Endothelial cell of umbilical vein (primary cell): ENCODE measurements around the gene PGBD5. TPM values are rescaled to one million over a fixed set of nuclear protein-coding genes. Genes with fewer than 3 reads are reported as not detected.

Source experiments
- BruUV-seq: library from RNA; stranded (reverse); fragments of 400-500 nt; replicated peaks from 2 replicates; lab custom pipeline; 2021; lab: Mats Ljungman, UMichigan
- CTCF ChIA-PET: fragments of 300-600, 350-600 bp; sonication (Branson Sonifier 250); formaldehyde crosslinking; loops from one replicate; lab custom pipeline; 2021; ENCODE audit warnings: antibody characterized with exemption, inconsistent platforms; lab: Charles Lee
- POLR2A ChIA-PET: fragments of 300-600, 350-600 bp; sonication (Branson Sonifier 250); formaldehyde crosslinking; loops from one replicate; lab custom pipeline; 2021; ENCODE audit warnings: antibody characterized with exemption, inconsistent platforms; lab: Charles Lee
- DNase-seq: peaks from one replicate; pipeline ENCODE4 v3.0.0-alpha.2; 2011; ENCODE audit warnings: low read depth, low spot score
- FAIRE-seq: peaks from 2 replicates; lab custom pipeline; 2011; peaks lifted over from hg19 to GRCh38; lab: Jason Lieb, UNC
- H2AFZ ChIP-seq: 2 replicates; pipeline ENCODE4 v1.6.0; 2012; ENCODE audit warnings: low read depth, low read length, control low read depth, inconsistent platforms
- H3K27ac ChIP-seq: 2 replicates; pipeline ENCODE4 v1.5.1; 2011; ENCODE audit warnings: low read depth, mild to moderate bottlenecking, control low read depth, low read length, moderate library complexity; ENCODE audit not compliant: insufficient read depth
- H3K27me3 ChIP-seq, 2 experiments: 2 replicates each; pipeline versions ENCODE4 v1.6.0 to v1.6.1; 2011; ENCODE audit warnings: low read length in 2 of 2, mixed read lengths in 1 of 2; ENCODE audit not compliant: control insufficient read depth in 2 of 2, insufficient read depth in 2 of 2
- H3K36me3 ChIP-seq, 2 experiments: 2 replicates in 1 of 2; 3 replicates in 1 of 2; pipeline ENCODE4 v1.5.1; 2011; ENCODE audit warnings: low read length in 2 of 2, mild to moderate bottlenecking in 1 of 2, moderate library complexity in 1 of 2; ENCODE audit not compliant: control insufficient read depth in 2 of 2, insufficient read depth in 2 of 2; ENCODE audit errors: extremely low read depth in 1 of 2
- H3K4me1 ChIP-seq: 3 replicates; pipeline ENCODE4 v1.5.1; 2011; ENCODE audit warnings: mild to moderate bottlenecking, low read length; ENCODE audit not compliant: control insufficient read depth, insufficient read depth; ENCODE audit errors: extremely low read depth
- H3K4me2 ChIP-seq: 2 replicates; pipeline ENCODE4 v1.6.1; 2011; ENCODE audit warnings: low read length, control low read depth, mixed read lengths; ENCODE audit not compliant: insufficient read depth
- H3K4me3 ChIP-seq, 3 experiments: fragments of 200-600 bp in 1 of 3; sonication (generic), shearing (Covaris generic) in 1 of 3; replicated peaks in 1 of 3; 2 replicates each; pipeline ENCODE4 v1.5.1; 2011 to 2016; ENCODE audit warnings: control low read depth in 3 of 3, low read length in 3 of 3, mild to moderate bottlenecking in 2 of 3, inconsistent platforms in 1 of 3, low read depth in 1 of 3, moderate library complexity in 1 of 3; ENCODE audit not compliant: insufficient read depth in 1 of 3
- H3K79me2 ChIP-seq: 2 replicates; pipeline ENCODE4 v1.6.0; 2012; ENCODE audit warnings: low read length, inconsistent platforms; ENCODE audit not compliant: control insufficient read depth, insufficient read depth
- H3K9ac ChIP-seq: replicated peaks from 2 replicates; pipeline ENCODE3; 2011; ENCODE audit warnings: low read length, control low read depth; ENCODE audit not compliant: insufficient read depth; ENCODE audit errors: extremely low read depth
- H3K9me1 ChIP-seq: replicated peaks from 3 replicates; pipeline ENCODE4 v1.6.0; 2011; ENCODE audit warnings: mild to moderate bottlenecking, low read length; ENCODE audit not compliant: control insufficient read depth, insufficient read depth; ENCODE audit errors: extremely low read depth
- H3K9me3 ChIP-seq: replicated peaks from 2 replicates; pipeline ENCODE4 v1.5.1; 2012; ENCODE audit warnings: low read length, inconsistent platforms; ENCODE audit not compliant: control insufficient read depth, insufficient read depth
- H4K20me1 ChIP-seq: replicated peaks from 2 replicates; pipeline ENCODE3; 2011; ENCODE audit warnings: mild to moderate bottlenecking, low read length; ENCODE audit not compliant: control insufficient read depth, insufficient read depth; ENCODE audit errors: extremely low read depth
- CTCF ChIP-seq, 2 donors: IDR thresholded peaks; 1 replicate in 1 of 2; 2 replicates in 1 of 2; pipeline ENCODE4 v1.5.1; 2011; ENCODE audit warnings: low read length in 2 of 2, mild to moderate bottlenecking in 2 of 2, moderate library complexity in 2 of 2, control low read depth in 1 of 2, inconsistent platforms in 1 of 2, low read depth in 1 of 2; ENCODE audit not compliant: insufficient read depth in 1 of 2; ENCODE audit errors: extremely low read depth in 1 of 2
- EZH2 ChIP-seq: IDR thresholded peaks from 2 replicates; pipeline ENCODE4 v1.6.1; 2012; ENCODE audit warnings: borderline replicate concordance, low read depth, mild to moderate bottlenecking, moderate library complexity, low read length, inconsistent platforms; ENCODE audit not compliant: severe bottlenecking
- FOS ChIP-seq: IDR thresholded peaks from 2 replicates; pipeline ENCODE4 v1.6.1; 2011; ENCODE audit warnings: mild to moderate bottlenecking, low read length, moderate library complexity, borderline replicate concordance; ENCODE audit not compliant: insufficient read depth
- GATA2 ChIP-seq: IDR thresholded peaks from 2 replicates; pipeline ENCODE4 v1.7.0; 2011; ENCODE audit warnings: low read depth, mild to moderate bottlenecking, moderate library complexity, mixed read lengths, low read length; ENCODE audit not compliant: insufficient read length, insufficient read depth
- JUN ChIP-seq: IDR thresholded peaks from 2 replicates; pipeline ENCODE4 v1.6.1; 2011; ENCODE audit warnings: borderline replicate concordance, low read depth; ENCODE audit not compliant: insufficient read length, insufficient read depth
- MAX ChIP-seq: IDR thresholded peaks from 2 replicates; pipeline ENCODE4 v1.6.1; 2011; ENCODE audit not compliant: insufficient read depth, insufficient read length
- MYC ChIP-seq: IDR thresholded peaks from one replicate; pipeline ENCODE4 v1.6.1; 2011; ENCODE audit warnings: mild to moderate bottlenecking, low read depth, low read length
- POLR2A ChIP-seq: IDR thresholded peaks from 2 replicates; pipeline ENCODE4 v1.6.1; 2012; ENCODE audit warnings: low read depth, mild to moderate bottlenecking, control low read depth, low read length
- POLR2AphosphoS5 ChIP-seq: IDR thresholded peaks from 2 replicates; pipeline ENCODE4 v1.6.1; 2012; ENCODE audit warnings: low read depth, mild to moderate bottlenecking, control low read depth, low read length, moderate library complexity; ENCODE audit not compliant: insufficient read depth
- dilution Hi-C: fragments of 300-500 bp; cut with MboI; formaldehyde crosslinking; loops from one replicate; pipeline ENCODE4 v1.15.0; 2019; ENCODE audit warnings: low sequenced_read_pairs; ENCODE audit not compliant: extremely low pct_ligation_motif_present
- intact Hi-C: fragments of 100-400 bp; cut with micrococcal nuclease; formaldehyde crosslinking; loops from one replicate; pipeline ENCODE4 v1.10.0; 2022
- polyA plus RNA-seq, 4 experiments: library from polyadenylated mRNA; depleted of rRNA in 3 of 4; stranded (reverse) in 3 of 4; unstranded in 1 of 4; fragments of >200 nt; gene quantifications; 2 replicates each; pipeline versions ENCODE4 v1.2.1 to v1.2.3, GENCODE V29; 2011 to 2012; ENCODE audit warnings: missing spikeins in 1 of 4
- total RNA-seq: library from RNA; stranded (reverse); gene quantifications from 2 replicates; pipeline ENCODE4 v1.2.3, GENCODE V29; 2021

PGBD5 gene
- total and polyA plus RNA-seq, 2 donors (not counting 3 experiments of a cell fraction or from before 2014, with no cell fraction given): 0.03 TPM; not detected in 1

GRCh38 chr1:230427094-230427876, 1.2 kb upstream of the PGBD5 start:
- FAIRE-seq (no peak), DNase-seq (no peak)
- no peaks in the 10 kb centered on the region for H3K79me2 ChIP-seq
- no peak overlapping the region for H3K4me2 ChIP-seq
- H3K4me3 ChIP-seq: no peak overlapping the region
- H3K4me1 ChIP-seq: no peaks in the 10 kb centered on the region
- dilution Hi-C loops: no loop called here
- no TSS peak for BruUV-seq
- no peaks in the 10 kb centered on the region for H3K9me3 ChIP-seq
- H3K27me3 ChIP-seq: peaks cover 29 to 33% of the 10 kb centered on the region in 2 experiments
- no peak overlapping the region for H2AFZ ChIP-seq
- TF ChIP-seq MYC: no peak
- no peak for TF ChIP-seq MAX
- TF ChIP-seq JUN: no peak
- no peak for TF ChIP-seq GATA2
- no peak for TF ChIP-seq POLR2A
- TF ChIP-seq FOS: no peak
- TF ChIP-seq CTCF (IDR thresholded peaks at IDR 0.05; ENCODE audit: extremely low read depth in 1 of 2, insufficient read depth in 1 of 2, low read depth in 1 of 2, low read length in 2 of 2): no peak
- TF ChIP-seq EZH2: no peak
- TF ChIP-seq POLR2AphosphoS5: no peak
- no peak overlapping the region for H3K27ac ChIP-seq
- H4K20me1 ChIP-seq: no peaks in the 10 kb centered on the region
- H3K9me1 ChIP-seq: no peaks in the 10 kb centered on the region
- H3K9ac ChIP-seq: no peak overlapping the region
- no peaks in the 10 kb centered on the region for H3K36me3 ChIP-seq
- CTCF ChIA-PET: interaction anchor here (1.0 kb wide), 1 partner anchor 766 kb away, joined by 3 read pairs; no protein-coding TSS in a partner anchor
- intact Hi-C loops: no loop called here
- POLR2A ChIA-PET: no interaction called here
